HepG2 (cell line): Measurements from ENCODE around the gene EDAR. TPM values are rescaled to one million over a fixed set of nuclear protein-coding genes. Genes with fewer than 3 reads are reported as not detected.

Source experiments
- ATAC-seq: fragments of 200-7000 bp; cut with Tn5 transposase; 3 replicates; pipeline ENCODE4 v1.9.1; 2020; ENCODE audit warnings: mild to moderate bottlenecking, moderate library complexity
- BruUV-seq: library from RNA; stranded (reverse); fragments of 400-500 nt; replicated peaks from 2 replicates; lab custom pipeline; 2021; lab: Mats Ljungman, UMichigan
- CTCF ChIA-PET: fragments of 300-600 bp; formaldehyde crosslinking; extraction: SDS; loops from one replicate; lab custom pipeline; 2021; ENCODE audit warnings: low total read pairs, inconsistent platforms, low intra/inter-chr PET ratio; lab: Yijun Ruan, JAX
- POLR2A ChIA-PET: fragments of 350-600 bp; sonication (Branson Sonifier 250); formaldehyde crosslinking; loops from one replicate; lab custom pipeline; 2020; ENCODE audit warnings: antibody characterized with exemption, inconsistent platforms; lab: Yijun Ruan, JAX
- DNase-seq: peaks from one replicate; pipeline ENCODE4 v3.0.0-alpha.2; 2015; ENCODE audit warnings: low spot score
- FAIRE-seq: peaks from 3 replicates; lab custom pipeline; 2011; peaks lifted over from hg19 to GRCh38; lab: Jason Lieb, UNC
- H2AFZ ChIP-seq: one replicate; pipeline ENCODE4 v1.6.1; 2011; ENCODE audit warnings: low read length, inconsistent platforms
- H3K27ac ChIP-seq: fragments of 300-600 bp; 3 replicates; pipeline ENCODE4 v1.8.0; 2011; ENCODE audit warnings: mixed run types, mild to moderate bottlenecking, mixed read lengths, low read length, inconsistent platforms; ENCODE audit not compliant: insufficient read depth; ENCODE audit errors: extremely low read length
- H3K27me3 ChIP-seq, 2 experiments: fragments of 200-600 bp in 1 of 2; 2 replicates in 1 of 2; 3 replicates in 1 of 2; pipeline versions ENCODE4 v1.6.0 to v1.8.0; 2011; ENCODE audit warnings: low read length in 2 of 2, mild to moderate bottlenecking in 2 of 2, moderate library complexity in 2 of 2, inconsistent platforms in 1 of 2; ENCODE audit not compliant: insufficient read depth in 2 of 2, control insufficient read depth in 1 of 2
- H3K36me3 ChIP-seq, 2 experiments: fragments of 200-600 bp in 1 of 2; replicated peaks in 1 of 2; 2 replicates in 1 of 2; 3 replicates in 1 of 2; pipeline versions ENCODE4 v1.5.1 to v1.8.0; 2011; ENCODE audit warnings: low read length in 2 of 2, inconsistent platforms in 1 of 2; ENCODE audit not compliant: insufficient read depth in 2 of 2, control insufficient read depth in 1 of 2
- H3K4me1 ChIP-seq: 2 replicates; pipeline ENCODE4 v1.5.1; 2012; ENCODE audit warnings: low read length, inconsistent platforms; ENCODE audit not compliant: insufficient read depth
- H3K4me2 ChIP-seq: 2 replicates; pipeline ENCODE4 v1.6.0; 2011; ENCODE audit warnings: low read depth, low read length, inconsistent platforms
- H3K4me3 ChIP-seq, 3 experiments: fragments of 200-600 bp in 1 of 3; sonication (generic), shearing (Covaris generic) in 1 of 3; replicated peaks in 1 of 3; 2 replicates each; pipeline ENCODE4 v1.5.1; 2011 to 2016; ENCODE audit warnings: low read length in 3 of 3, inconsistent platforms in 2 of 3, low read depth in 2 of 3, mild to moderate bottlenecking in 2 of 3, control low read depth in 1 of 3, mixed read lengths in 1 of 3; ENCODE audit not compliant: insufficient read depth in 1 of 3
- H3K79me2 ChIP-seq: one replicate; pipeline ENCODE4 v1.6.1; 2011; ENCODE audit warnings: low read length, inconsistent platforms; ENCODE audit not compliant: insufficient read depth
- H3K9ac ChIP-seq: 2 replicates; pipeline ENCODE4 v1.6.0; 2011; ENCODE audit warnings: mild to moderate bottlenecking, low read depth, low read length, inconsistent platforms; ENCODE audit not compliant: insufficient read depth
- H3K9me3 ChIP-seq: 2 replicates; pipeline ENCODE4 v1.5.1; 2012; ENCODE audit warnings: mild to moderate bottlenecking, low read length
- H4K20me1 ChIP-seq: 2 replicates; pipeline ENCODE4 v1.6.0; 2011; ENCODE audit warnings: inconsistent platforms, mild to moderate bottlenecking, low read length, moderate library complexity; ENCODE audit not compliant: insufficient read depth
- NFE2L2 ChIP-seq: fragments of 150-350 bp; IDR thresholded peaks from 2 replicates; pipeline ENCODE4 v1.6.1; 2014; ENCODE audit warnings: low read length
- PCBP2 ChIP-seq: fragments of 200-400 bp; formaldehyde crosslinking; optimal IDR thresholded peaks from 2 replicates; pipeline ENCODE3; 2018; ENCODE audit warnings: low read length, low read depth; ENCODE audit not compliant: poor library complexity, severe bottlenecking
- POGK ChIP-seq: sonication (generic); formaldehyde crosslinking; conservative IDR thresholded peaks from 2 replicates; pipeline ENCODE4 v1.8.0; 2022; ENCODE audit warnings: mild to moderate bottlenecking, moderate library complexity, missing genetic modification reagents
- PRDM10 ChIP-seq: sonication (generic); formaldehyde crosslinking; IDR thresholded peaks from 2 replicates; pipeline ENCODE4 v1.4.0; 2020; ENCODE audit warnings: low read depth, missing genetic modification reagents
- STAT6 ChIP-seq: sonication (generic); formaldehyde crosslinking; IDR thresholded peaks from 2 replicates; pipeline ENCODE4 v1.4.0; 2020; ENCODE audit warnings: missing genetic modification reagents, mild to moderate bottlenecking, borderline replicate concordance
- ZFAT ChIP-seq: sonication (generic); formaldehyde crosslinking; conservative IDR thresholded peaks from 2 replicates; pipeline ENCODE4 v1.8.1; 2023; ENCODE audit warnings: missing genetic modification reagents, inconsistent platforms
- ZKSCAN1 ChIP-seq: fragments of 150-350 bp; IDR thresholded peaks from 2 replicates; pipeline ENCODE4 v1.6.1; 2014; ENCODE audit warnings: low read length
- ZNF121 ChIP-seq: sonication (generic); formaldehyde crosslinking; IDR thresholded peaks from 2 replicates; pipeline ENCODE4 v1.5.0; 2020; ENCODE audit warnings: mild to moderate bottlenecking, missing genetic modification reagents
- ZNF34 ChIP-seq: sonication (generic); formaldehyde crosslinking; IDR thresholded peaks from 2 replicates; pipeline ENCODE4 v1.4.0; 2020; ENCODE audit warnings: mild to moderate bottlenecking, missing genetic modification reagents, borderline replicate concordance
- ZNF878 ChIP-seq: sonication (generic); formaldehyde crosslinking; IDR thresholded peaks from 2 replicates; pipeline ENCODE4 v1.8.1; 2023; ENCODE audit warnings: mild to moderate bottlenecking, missing genetic modification reagents, moderate library complexity
- WGBS: methylation state at CpG from one replicate; pipeline ENCODE4 v1.1.6; 2017; ENCODE audit warnings: low lambda C conversion rate; 5-methylcytosine and 5-hydroxymethylcytosine counted together
- in situ Hi-C: cut with HindIII; loops from 2 replicates; pipeline ENCODE4 v1.10.0; 2017; ENCODE audit warnings: low pct_unique_long_range_greater_than_20kb; ENCODE audit not compliant: extremely low pct_ligation_motif_present
- intact Hi-C: fragments of 100-400 bp; cut with micrococcal nuclease; formaldehyde crosslinking; loops from one replicate; pipeline ENCODE4 v1.10.0; 2022; ENCODE audit not compliant: unreplicated experiment
- polyA plus RNA-seq, 8 experiments: library from polyadenylated mRNA; depleted of rRNA in 3 of 8; stranded (reverse) in 7 of 8; unstranded in 1 of 8; fragments of >200 nt; fragmentation: Illumina TruSeq in 4 of 8; extraction: Trizol in 4 of 8; gene quantifications; 2 replicates each; pipeline versions ENCODE4 v1.2.1 to v1.2.3, GENCODE V29; 2011 to 2016; ENCODE audit warnings: low read depth in 4 of 8, missing spikeins in 1 of 8, mixed read lengths in 1 of 8; ENCODE audit not compliant: insufficient read depth in 1 of 8
- total RNA-seq, 5 experiments: library from RNA; depleted of rRNA; stranded (reverse); fragments of >200 nt; fragmentation: Illumina TruSeq; extraction: Trizol; gene quantifications; 2 replicates each; pipeline ENCODE4 v1.2.3, GENCODE V29; 2016; ENCODE audit warnings: low read depth in 1 of 5
- TF ChIP-seq, protein P1 (sequence below): IDR thresholded peaks from 2 replicates; pipeline ENCODE4 v1.6.1; 2016
- TF ChIP-seq, protein P2 (sequence below): sonication (generic); formaldehyde crosslinking; IDR thresholded peaks from 2 replicates; pipeline ENCODE4 v1.8.1; 2023; ENCODE audit warnings: mild to moderate bottlenecking, inconsistent platforms, moderate library complexity, missing genetic modification reagents, borderline replicate concordance

The EDAR gene
- total and polyA plus RNA-seq, 2 of the 13 experiments (the other 11 are each of a cell fraction or from before 2014, with no cell fraction given) = not detected

DNA sequence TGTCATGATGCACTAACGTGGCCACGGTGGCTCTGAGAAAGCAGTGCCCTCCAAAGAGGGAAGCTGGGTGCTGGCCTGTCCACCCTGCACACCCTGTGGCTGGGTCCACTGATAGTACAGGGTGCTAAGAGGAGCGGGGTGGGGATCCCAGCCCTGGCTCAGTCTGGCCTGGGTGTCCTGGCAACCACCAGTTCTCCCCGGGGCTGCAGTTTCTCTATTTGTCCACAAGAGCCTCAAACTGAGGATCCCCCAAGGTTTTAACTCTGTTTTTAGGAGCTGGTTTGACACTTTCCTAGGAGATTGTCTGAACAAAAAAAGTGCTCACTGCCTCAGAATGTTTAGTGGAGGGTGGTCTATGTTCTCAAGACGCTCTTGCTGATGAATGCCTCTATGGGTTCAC, 29.0 kb downstream of the EDAR start (continued):
- TF ChIP-seq, protein P1, sequence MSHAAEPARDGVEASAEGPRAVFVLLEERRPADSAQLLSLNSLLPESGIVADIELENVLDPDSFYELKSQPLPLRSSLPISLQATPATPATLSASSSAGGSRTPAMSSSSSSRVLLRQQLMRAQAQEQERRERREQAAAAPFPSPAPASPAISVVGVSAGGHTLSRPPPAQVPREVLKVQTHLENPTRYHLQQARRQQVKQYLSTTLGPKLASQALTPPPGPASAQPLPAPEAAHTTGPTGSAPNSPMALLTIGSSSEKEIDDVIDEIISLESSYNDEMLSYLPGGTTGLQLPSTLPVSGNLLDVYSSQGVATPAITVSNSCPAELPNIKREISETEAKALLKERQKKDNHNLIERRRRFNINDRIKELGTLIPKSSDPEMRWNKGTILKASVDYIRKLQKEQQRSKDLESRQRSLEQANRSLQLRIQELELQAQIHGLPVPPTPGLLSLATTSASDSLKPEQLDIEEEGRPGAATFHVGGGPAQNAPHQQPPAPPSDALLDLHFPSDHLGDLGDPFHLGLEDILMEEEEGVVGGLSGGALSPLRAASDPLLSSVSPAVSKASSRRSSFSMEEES (CRISPR knock-in tag) = no peak
- TF ChIP-seq ZNF878 (CRISPR knock-in tag) (no peak), POGK (CRISPR knock-in tag) (no peak), PCBP2 (no peak)
- TF ChIP-seq, protein P2, sequence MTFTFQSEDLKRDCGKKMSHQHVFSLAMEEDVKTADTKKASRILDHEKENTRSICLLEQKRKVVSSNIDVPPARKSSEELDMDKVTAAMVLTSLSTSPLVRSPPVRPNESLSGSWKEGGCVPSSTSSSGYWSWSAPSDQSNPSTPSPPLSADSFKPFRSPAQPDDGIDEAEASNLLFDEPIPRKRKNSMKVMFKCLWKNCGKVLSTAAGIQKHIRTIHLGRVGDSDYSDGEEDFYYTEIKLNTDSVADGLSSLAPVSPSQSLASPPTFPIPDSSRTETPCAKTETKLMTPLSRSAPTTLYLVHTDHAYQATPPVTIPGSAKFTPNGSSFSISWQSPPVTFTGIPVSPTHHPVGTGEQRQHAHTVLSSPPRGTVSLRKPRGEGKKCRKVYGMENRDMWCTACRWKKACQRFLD = no peak

DNA sequence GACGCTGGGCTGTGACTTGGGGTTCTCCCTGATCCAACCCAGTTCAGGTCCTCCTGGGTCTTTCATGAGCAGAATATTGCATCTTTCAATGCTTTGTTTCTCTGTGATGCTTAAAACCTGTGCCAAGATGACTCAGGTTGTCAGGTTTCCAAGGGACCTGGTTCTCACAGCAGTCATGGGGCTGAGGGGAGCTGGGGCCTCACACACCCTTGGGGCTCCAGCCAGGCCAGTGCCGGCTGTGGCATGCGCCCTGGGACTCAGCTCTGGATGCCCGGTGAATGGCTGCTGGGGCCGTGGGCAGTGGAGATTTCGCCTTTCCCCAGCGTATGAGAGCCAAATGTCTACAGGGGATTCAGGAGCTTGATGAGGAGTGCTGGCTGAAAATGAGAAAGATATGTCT, 29.6 kb downstream of the EDAR start:
- Histone ChIP-seq H3K27ac (no peak overlapping the region), H2AFZ (no peak overlapping the region), H3K36me3 (no peaks in the 10 kb centered on the region), H3K4me3 (no peak overlapping the region), H3K27me3 (peaks cover 4 to 33% of the 10 kb centered on the region in 2 experiments; a peak in 3 of 5 replicates), H3K79me2 (no peaks in the 10 kb centered on the region), H3K4me1 (peaks cover 8% of the 10 kb centered on the region), H3K9ac (no peak overlapping the region), H3K4me2 (no peak overlapping the region), H4K20me1 (no peaks in the 10 kb centered on the region), H3K9me3 (no peaks in the 10 kb centered on the region)
- intact Hi-C loops (no loop called here), in situ Hi-C loops (no loop called here)
- DNase-seq (no peak), FAIRE-seq (no peak), ATAC-seq (no peak)
- BruUV-seq = no TSS peak
- CTCF ChIA-PET = no interaction called here
- WGBS = 39% methylated on average over 5 of the region's 7 CpGs
- POLR2A ChIA-PET = no interaction called here
- TF ChIP-seq PRDM10 (no peak), NFE2L2 (no peak), ZNF34 (no peak), ZNF121 (CRISPR knock-in tag) (no peak), STAT6 (CRISPR knock-in tag) (no peak), ZFAT (CRISPR knock-in tag) (no peak), ZKSCAN1 (no peak)
